Stomach (tissue), 4 donors: ENCODE results near the gene NBPF15.
"Not testable (repeated sequence)": the region's sequence is repeated elsewhere in the genome, so short reads cannot be mapped to it uniquely, and the experiment has no call there.

ENCODE experiments used
- CTCF ChIP-seq, 7 experiments: fragments of 450-650 bp in 4 of 7; fragments of 200-600 bp in 3 of 7; sonication (generic) in 3 of 7; IDR thresholded peaks; one replicate each; pipeline ENCODE4 v1.5.1; 2016 to 2019; ENCODE audit warnings: antibody characterized with exemption in 7 of 7, control low read depth in 2 of 7, mild to moderate bottlenecking in 1 of 7
- POLR2A ChIP-seq, 4 donors: fragments of 450-650 bp; IDR thresholded peaks; one replicate each; pipeline ENCODE4 v1.6.1; 2016; ENCODE audit warnings: antibody characterized with exemption in 4 of 4, control low read depth in 2 of 4, mild to moderate bottlenecking in 1 of 4, moderate library complexity in 1 of 4

GRCh38 chr1:144471434-144471833 lies 10.0 kb upstream of the NBPF15 start:
- TF ChIP-seq CTCF, POLR2A (IDR thresholded peaks at IDR 0.05): not testable (repeated sequence)
